Endothelial cell of hepatic sinusoid (primary cell): ENCODE results near the gene ELMO1.

Source experiments
- in situ Hi-C: cut with HindIII; loops from 2 replicates; pipeline ENCODE4 v1.10.0; 2017; ENCODE audit warnings: low sequenced_read_pairs

The ELMO1 gene

GRCh38 chr7:37353949-37354655 lies 94.6 kb downstream of the ELMO1 start:
- in situ Hi-C loops, result no loop called here

- in situ Hi-C loops, result no loop called here
Measured at GRCh38 chr7:37352974-37353948, 95.4 kb downstream of the ELMO1 start.

GRCh38 chr7:37352251-37352880 lies 96.3 kb downstream of the ELMO1 start:
- in situ Hi-C loops, result no loop called here

GRCh38 chr7:37351716-37352115 lies 96.9 kb downstream of the ELMO1 start:
- in situ Hi-C loops, result no loop called here

GRCh38 chr7:37349979-37350590 lies 98.6 kb downstream of the ELMO1 start:
- in situ Hi-C loops, result no loop called here

GRCh38 chr7:37348982-37349381 lies 99.7 kb downstream of the ELMO1 start:
- in situ Hi-C loops, result no loop called here

- in situ Hi-C loops, result no loop called here
Measured at GRCh38 chr7:37346761-37347160, 101.9 kb downstream of the ELMO1 start.

GRCh38 chr7:37344886-37345579 lies 103.6 kb downstream of the ELMO1 start:
- in situ Hi-C loops, result no loop called here

GRCh38 chr7:37342688-37343471 lies 105.8 kb downstream of the ELMO1 start:
- in situ Hi-C loops, result no loop called here

GRCh38 chr7:37342176-37342687 lies 106.4 kb downstream of the ELMO1 start:
- in situ Hi-C loops, result no loop called here

- in situ Hi-C loops, result no loop called here
Measured at GRCh38 chr7:37341033-37341630, 107.5 kb downstream of the ELMO1 start.

GRCh38 chr7:37338966-37339365 lies 109.7 kb downstream of the ELMO1 start:
- in situ Hi-C loops, result no loop called here

- in situ Hi-C loops, result no loop called here
Measured at GRCh38 chr7:37337522-37337921, 111.1 kb downstream of the ELMO1 start.

- in situ Hi-C loops, result no loop called here
Measured at GRCh38 chr7:37336259-37336658, 112.4 kb downstream of the ELMO1 start.

GRCh38 chr7:37333075-37333474 lies 115.6 kb downstream of the ELMO1 start:
- in situ Hi-C loops, result no loop called here

- in situ Hi-C loops, result no loop called here
Measured at GRCh38 chr7:37332243-37333016, 116.2 kb downstream of the ELMO1 start.

GRCh38 chr7:37330775-37331174 lies 117.9 kb downstream of the ELMO1 start:
- in situ Hi-C loops, result no loop called here

GRCh38 chr7:37329940-37330339 lies 118.7 kb downstream of the ELMO1 start:
- in situ Hi-C loops, result no loop called here
